Measurements from ENCODE around the gene SMOC2. TPM values are rescaled to one million over a fixed set of nuclear protein-coding genes. Genes with fewer than 3 reads are reported as not detected.

Gene SMOC2
- total RNA-seq, 4 donors from 2014 or later, result 10.7 to 14.9 (median 13.7) TPM

DNA sequence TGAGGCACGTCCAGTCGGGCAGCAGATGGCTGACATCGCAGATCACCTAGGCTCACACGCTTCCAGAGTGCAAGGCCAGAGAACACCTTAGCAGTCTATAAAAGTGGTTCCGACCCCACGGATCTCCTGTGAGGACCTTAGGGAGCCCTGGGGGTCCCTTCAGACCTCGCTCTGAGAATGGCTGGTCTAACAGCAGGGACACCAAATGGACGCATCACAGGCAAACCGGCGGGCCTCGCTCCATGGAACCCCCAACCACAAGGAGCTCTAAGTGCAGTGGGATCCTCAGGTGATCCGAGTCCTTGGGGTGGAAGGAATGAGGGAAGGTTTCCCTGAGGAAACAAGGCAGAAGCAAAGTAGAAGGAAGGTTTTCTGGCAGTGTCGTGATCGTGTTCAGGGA is 135.4 kb downstream of the SMOC2 start:
- no peaks in the 10 kb centered on the region for H3K4me1 ChIP-seq
- DNase-seq, result no peak
- H3K27me3 ChIP-seq, result no peaks in the 10 kb centered on the region
- no peak for TF ChIP-seq CTCF (IDR thresholded peaks at IDR 0.05)
- TF ChIP-seq POLR2A (IDR thresholded peaks at IDR 0.05), result no peak
- no peaks in the 10 kb centered on the region for H3K36me3 ChIP-seq
- H3K27ac ChIP-seq, result no peak overlapping the region
- no peak overlapping the region for H3K4me3 ChIP-seq
- no peaks in the 10 kb centered on the region for H3K9me3 ChIP-seq

DNA sequence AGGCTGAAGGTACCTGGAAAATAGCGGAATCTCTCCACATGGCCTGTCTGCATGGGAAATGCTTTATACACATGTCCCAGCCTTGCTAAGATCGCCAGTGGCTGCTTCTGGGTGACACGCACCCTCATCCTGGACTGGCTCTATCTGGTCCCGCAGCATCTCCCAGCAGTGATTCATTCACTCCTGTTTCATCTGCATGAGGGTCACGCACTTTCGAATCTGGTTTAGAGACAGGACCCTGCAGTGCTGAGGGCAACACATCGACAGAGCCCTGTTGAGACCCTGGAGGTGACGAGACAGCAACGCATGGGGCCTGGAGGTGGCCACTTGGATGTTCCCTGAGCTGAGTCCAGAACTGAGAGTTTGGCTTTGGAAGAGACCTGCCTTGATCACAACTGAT is 136.5 kb downstream of the SMOC2 start:
- H3K27me3 ChIP-seq, result no peaks in the 10 kb centered on the region
- H3K27ac ChIP-seq, result no peak overlapping the region
- no peaks in the 10 kb centered on the region for H3K36me3 ChIP-seq
- no peaks in the 10 kb centered on the region for H3K9me3 ChIP-seq
- TF ChIP-seq CTCF (IDR thresholded peaks at IDR 0.05) (no peak), POLR2A (IDR thresholded peaks at IDR 0.05) (no peak)
- no peak overlapping the region for H3K4me3 ChIP-seq
- H3K4me1 ChIP-seq, result no peaks in the 10 kb centered on the region
- DNase-seq, result no peak

DNA sequence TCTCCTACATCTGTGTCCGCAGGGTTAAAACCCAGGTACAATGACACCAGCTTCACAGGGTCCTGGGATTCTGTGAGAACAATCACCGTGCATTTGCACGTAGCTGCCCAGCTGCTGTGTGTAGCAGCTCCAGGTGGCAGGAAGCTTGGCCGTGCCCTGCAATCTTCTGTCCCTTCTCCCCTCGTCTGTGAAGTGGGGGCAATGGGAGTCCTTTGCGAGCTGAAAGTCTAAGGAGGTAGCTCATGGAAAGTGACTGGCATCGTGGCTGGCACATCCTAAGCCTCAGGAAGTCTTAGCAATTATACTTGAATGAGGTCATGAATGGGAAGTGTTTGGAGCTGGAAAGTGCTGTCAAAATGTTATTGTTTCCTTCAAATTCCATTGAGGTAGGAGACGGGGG is 137.1 kb downstream of the SMOC2 start:
- no peak for TF ChIP-seq CTCF (IDR thresholded peaks at IDR 0.05)
- no peak for TF ChIP-seq POLR2A (IDR thresholded peaks at IDR 0.05)
- Histone ChIP-seq H3K27ac (no peak overlapping the region), H3K27me3 (no peaks in the 10 kb centered on the region), H3K9me3 (no peaks in the 10 kb centered on the region), H3K4me1 (no peaks in the 10 kb centered on the region), H3K36me3 (no peaks in the 10 kb centered on the region), H3K4me3 (no peak overlapping the region)
- no peak for DNase-seq

GRCh38 chr6:168581236-168581635 is 140.3 kb downstream of the SMOC2 start:
- Histone ChIP-seq H3K4me1 (no peaks in the 10 kb centered on the region), H3K27ac (no peak overlapping the region), H3K36me3 (no peaks in the 10 kb centered on the region), H3K27me3 (no peaks in the 10 kb centered on the region), H3K4me3 (no peak overlapping the region), H3K9me3 (no peaks in the 10 kb centered on the region)
- TF ChIP-seq POLR2A (IDR thresholded peaks at IDR 0.05), result no peak
- DNase-seq, result no peak

GRCh38 chr6:168581706-168582105 is 140.7 kb downstream of the SMOC2 start:
- Histone ChIP-seq H3K36me3 (no peaks in the 10 kb centered on the region), H3K27me3 (no peaks in the 10 kb centered on the region), H3K4me1 (no peaks in the 10 kb centered on the region), H3K9me3 (no peaks in the 10 kb centered on the region), H3K27ac (no peak overlapping the region), H3K4me3 (no peak overlapping the region)
- DNase-seq, result no peak
- no peak for TF ChIP-seq POLR2A (IDR thresholded peaks at IDR 0.05)
- TF ChIP-seq CTCF (IDR thresholded peaks at IDR 0.05), result no peak

- no peak for TF ChIP-seq POLR2A (IDR thresholded peaks at IDR 0.05)
- TF ChIP-seq CTCF (IDR thresholded peaks at IDR 0.05), result no peak
- H3K4me3 ChIP-seq, result no peak overlapping the region
- no peak overlapping the region for H3K27ac ChIP-seq
- H3K36me3 ChIP-seq, result no peaks in the 10 kb centered on the region
- no peak for DNase-seq
- H3K9me3 ChIP-seq, result no peaks in the 10 kb centered on the region
- H3K4me1 ChIP-seq, result no peaks in the 10 kb centered on the region
- H3K27me3 ChIP-seq, result no peaks in the 10 kb centered on the region
Observed at GRCh38 chr6:168582571-168582981, 141.6 kb downstream of the SMOC2 start.

Measured in Peyer's patch (tissue), 4 donors.